Heart left ventricle (tissue), 13 donors: ENCODE data around the gene GCLC.

ENCODE experiments used
- POLR2A ChIP-seq, 2 donors: fragments of 450-650 bp; IDR thresholded peaks; one replicate each; pipeline ENCODE4 v1.6.1; 2017; ENCODE audit warnings: antibody characterized with exemption in 2 of 2, mild to moderate bottlenecking in 2 of 2, moderate library complexity in 2 of 2
- TF ChIP-seq, protein P1 (sequence below), 12 donors: fragments of 200-600 bp; sonication (generic) in 4 of 12; IDR thresholded peaks; one replicate each; pipeline versions ENCODE4 v1.5.0 to v1.8.0; 2018 to 2022; ENCODE audit warnings: antibody characterized with exemption in 12 of 12, mild to moderate bottlenecking in 5 of 12
- donor health status: ischemic (EF 13 %, LVEDD 7.1; RV severe dilation, severe dysfunction).
- donor health status: DM: no; HTN: yes; CAD: no.
- donor health status: DM: no; HTN: no; CAD: no.
- donor health status: ischemic (EF 25% LVEDD 6.9; RV normal size, moderate dysfunction).
- donor health status: ischemic (EF 25% LVEDD 5.7; RV mildly dilated, moderate dysfunction).
- donor health status: ischemic (EF 35%, LVEDD 5.7; RV mildly dilated, moderate dysfunction).
- donor health status: nonischemic (EF 11% LVEDD 7.7; RV severe dilation, severe dysfunction).
- donor health status: DM: yes; HTN: yes; CAD: no.
- donor health status: PGD.
- donor health status: ischemic (EF 29% LVEDD 5.4; RV normal size, mild dysfunction).
- donor health status: nonischemic (EF 23%, LVEDD 6.1; RV moderate dilation, normal function).

DNA sequence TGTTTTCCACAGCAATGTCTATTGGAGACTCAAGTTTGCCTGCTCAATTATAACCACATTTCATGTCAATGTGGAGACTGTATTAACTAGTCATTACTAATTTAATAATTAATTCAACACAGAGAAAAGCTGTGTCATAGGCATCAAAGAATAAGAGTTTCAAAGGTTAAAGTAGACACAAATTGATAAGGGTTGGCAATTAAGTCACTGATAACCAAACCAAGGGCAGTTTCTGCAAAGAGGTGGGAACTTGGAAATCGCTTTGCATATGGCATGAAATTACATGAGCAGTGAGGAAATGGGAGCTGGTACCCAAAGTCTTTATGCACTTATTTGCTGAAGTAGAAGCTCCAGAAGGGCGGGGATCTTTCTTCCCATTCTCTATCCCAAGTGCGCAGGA, 34.2 kb downstream of the GCLC start:
- TF ChIP-seq, protein P1, sequence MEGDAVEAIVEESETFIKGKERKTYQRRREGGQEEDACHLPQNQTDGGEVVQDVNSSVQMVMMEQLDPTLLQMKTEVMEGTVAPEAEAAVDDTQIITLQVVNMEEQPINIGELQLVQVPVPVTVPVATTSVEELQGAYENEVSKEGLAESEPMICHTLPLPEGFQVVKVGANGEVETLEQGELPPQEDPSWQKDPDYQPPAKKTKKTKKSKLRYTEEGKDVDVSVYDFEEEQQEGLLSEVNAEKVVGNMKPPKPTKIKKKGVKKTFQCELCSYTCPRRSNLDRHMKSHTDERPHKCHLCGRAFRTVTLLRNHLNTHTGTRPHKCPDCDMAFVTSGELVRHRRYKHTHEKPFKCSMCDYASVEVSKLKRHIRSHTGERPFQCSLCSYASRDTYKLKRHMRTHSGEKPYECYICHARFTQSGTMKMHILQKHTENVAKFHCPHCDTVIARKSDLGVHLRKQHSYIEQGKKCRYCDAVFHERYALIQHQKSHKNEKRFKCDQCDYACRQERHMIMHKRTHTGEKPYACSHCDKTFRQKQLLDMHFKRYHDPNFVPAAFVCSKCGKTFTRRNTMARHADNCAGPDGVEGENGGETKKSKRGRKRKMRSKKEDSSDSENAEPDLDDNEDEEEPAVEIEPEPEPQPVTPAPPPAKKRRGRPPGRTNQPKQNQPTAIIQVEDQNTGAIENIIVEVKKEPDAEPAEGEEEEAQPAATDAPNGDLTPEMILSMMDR (IDR thresholded peaks at IDR 0.05): no peak
- no peak for TF ChIP-seq POLR2A (IDR thresholded peaks at IDR 0.05)
